ENCODE results near the gene SLC66A2.

DNA sequence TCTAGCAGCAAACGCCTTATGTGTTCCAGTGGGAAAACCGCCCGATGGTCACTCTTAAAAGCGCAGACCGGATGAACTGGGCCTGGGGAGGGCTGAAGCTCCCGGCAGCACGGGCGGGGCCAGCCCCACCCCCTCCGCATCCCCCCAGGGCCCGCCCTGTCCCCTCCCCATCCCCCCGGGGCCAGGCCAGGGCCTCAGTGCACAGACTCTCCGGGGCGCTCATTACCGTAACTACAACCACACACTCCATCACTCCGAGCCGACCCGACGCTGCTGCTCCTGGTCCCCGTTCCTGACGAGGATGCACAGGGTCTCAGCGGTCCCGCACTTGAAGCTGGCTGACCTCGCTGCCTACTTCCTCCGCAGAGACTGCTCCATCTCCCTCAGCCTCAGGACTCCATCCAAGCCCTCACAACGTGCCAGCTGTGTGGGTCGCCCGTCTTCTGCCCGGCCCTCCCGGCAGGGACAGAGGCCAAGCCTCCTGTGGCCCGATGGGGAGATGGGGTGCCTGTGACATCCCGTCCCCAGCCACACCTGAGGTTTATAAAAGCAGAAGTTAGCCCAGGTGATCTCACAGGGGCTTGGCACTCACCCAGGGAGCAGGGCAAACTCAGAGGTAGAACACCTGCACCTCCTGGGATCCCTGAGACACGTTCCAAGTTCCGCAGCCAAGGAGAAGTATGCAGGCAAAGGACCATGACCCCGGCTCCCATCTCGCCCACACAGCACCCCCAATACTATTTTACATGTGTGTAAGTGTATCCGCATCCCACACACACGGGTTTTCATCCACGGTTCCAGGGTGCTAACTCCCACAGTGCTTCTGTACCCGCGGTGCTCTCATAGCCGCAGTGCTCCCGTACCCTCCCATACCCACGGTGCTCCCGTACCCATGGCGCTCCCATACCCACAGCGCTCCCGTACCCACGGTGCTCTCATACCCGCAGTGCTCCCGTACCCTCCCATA, 36.0 kb downstream of the SLC66A2 start:
- TF ChIP-seq, protein P1, sequence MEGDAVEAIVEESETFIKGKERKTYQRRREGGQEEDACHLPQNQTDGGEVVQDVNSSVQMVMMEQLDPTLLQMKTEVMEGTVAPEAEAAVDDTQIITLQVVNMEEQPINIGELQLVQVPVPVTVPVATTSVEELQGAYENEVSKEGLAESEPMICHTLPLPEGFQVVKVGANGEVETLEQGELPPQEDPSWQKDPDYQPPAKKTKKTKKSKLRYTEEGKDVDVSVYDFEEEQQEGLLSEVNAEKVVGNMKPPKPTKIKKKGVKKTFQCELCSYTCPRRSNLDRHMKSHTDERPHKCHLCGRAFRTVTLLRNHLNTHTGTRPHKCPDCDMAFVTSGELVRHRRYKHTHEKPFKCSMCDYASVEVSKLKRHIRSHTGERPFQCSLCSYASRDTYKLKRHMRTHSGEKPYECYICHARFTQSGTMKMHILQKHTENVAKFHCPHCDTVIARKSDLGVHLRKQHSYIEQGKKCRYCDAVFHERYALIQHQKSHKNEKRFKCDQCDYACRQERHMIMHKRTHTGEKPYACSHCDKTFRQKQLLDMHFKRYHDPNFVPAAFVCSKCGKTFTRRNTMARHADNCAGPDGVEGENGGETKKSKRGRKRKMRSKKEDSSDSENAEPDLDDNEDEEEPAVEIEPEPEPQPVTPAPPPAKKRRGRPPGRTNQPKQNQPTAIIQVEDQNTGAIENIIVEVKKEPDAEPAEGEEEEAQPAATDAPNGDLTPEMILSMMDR (conservative IDR thresholded peaks at IDR 0.05; ENCODE audit: low read depth, low read length): no peak
- TF ChIP-seq EZH2 (IDR thresholded peaks at IDR 0.05; ENCODE audit: low read length, unreplicated experiment): no peak
